ENCODE data around the gene SMYD3.

The SMYD3 gene

DNA sequence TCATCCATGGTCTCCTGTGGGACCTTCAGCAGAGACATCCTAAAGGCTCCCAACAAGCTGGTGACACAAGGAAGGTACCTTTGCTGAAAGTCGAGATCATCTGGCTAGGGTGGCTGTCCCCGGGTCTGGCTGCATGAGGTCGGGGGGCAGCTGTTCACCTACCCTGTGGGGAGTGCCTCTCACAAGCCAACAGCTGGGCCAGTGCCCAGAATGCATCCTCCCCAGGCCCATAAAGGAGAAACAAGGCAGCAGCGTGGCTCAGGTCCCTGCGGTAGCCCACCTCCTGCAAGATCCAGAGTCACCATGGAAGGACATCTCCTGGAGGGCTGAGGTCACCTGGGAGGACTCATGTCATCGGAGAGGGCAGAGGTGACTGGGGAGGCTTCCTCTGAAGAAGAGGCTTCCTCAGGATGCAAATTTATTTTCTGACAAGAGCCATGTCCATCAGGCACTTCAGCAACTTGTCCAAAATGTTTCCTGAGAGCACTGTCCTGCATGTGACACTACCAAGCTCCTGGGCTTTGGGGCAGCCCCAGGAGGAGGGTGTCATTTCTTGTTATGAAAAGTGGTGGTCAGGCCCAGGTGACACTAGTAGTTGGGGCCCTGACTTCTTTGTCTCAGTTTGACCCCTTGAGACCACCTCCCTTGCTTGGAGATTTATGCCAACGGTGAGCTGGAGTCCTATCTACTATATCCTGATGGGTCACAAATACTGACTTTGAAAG, 6.7 kb upstream of the SMYD3 start:
- Histone ChIP-seq H3K9ac (ENCODE audit: low read length) (no peak overlapping the region), H3K9me3 (ENCODE audit: low read length) (peaks cover 8% of the 10 kb centered on the region), H3K27ac (ENCODE audit: low read depth, low read length) (no peak overlapping the region), H3K36me3 (ENCODE audit: insufficient read depth, low read length) (no peaks in the 10 kb centered on the region), H3K4me3 (ENCODE audit: low read depth in 1 of 2, low read length in 2 of 2) (no peak overlapping the region), H3K27me3 (ENCODE audit: control insufficient read depth in 1 of 2, insufficient read depth in 2 of 2, low read length in 2 of 2) (no peaks in the 10 kb centered on the region), H3K4me1 (ENCODE audit: insufficient read depth, low read length) (no peaks in the 10 kb centered on the region)

DNA sequence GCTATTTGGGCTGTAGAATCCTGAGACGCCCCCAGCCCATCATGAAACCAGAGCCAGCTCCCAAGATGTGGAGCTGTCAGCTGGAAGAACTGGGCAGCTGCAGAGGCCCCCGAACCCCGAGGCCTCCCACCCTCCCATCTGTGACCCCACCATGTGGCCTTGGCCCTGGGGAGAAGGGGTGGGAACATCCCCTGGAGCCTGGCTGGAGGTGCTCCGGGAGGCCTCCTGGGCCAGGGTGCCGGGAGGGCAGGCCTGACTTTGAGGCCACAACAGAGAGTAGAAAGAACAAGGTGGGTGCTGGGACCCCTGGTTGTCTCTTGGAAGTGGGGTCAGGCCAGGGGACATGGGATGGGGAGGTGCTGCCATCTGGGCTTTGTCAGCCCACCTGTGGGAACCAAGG, 6.0 kb upstream of the SMYD3 start:
- no peaks in the 10 kb centered on the region for H3K36me3 ChIP-seq (ENCODE audit: insufficient read depth, low read length)
- H3K27me3 ChIP-seq (ENCODE audit: control insufficient read depth in 1 of 2, insufficient read depth in 2 of 2, low read length in 2 of 2), result no peaks in the 10 kb centered on the region
- H3K27ac ChIP-seq (ENCODE audit: low read depth, low read length), result no peak overlapping the region
- H3K4me1 ChIP-seq (ENCODE audit: insufficient read depth, low read length), result no peaks in the 10 kb centered on the region
- H3K9me3 ChIP-seq (ENCODE audit: low read length), result peaks cover 8% of the 10 kb centered on the region
- no peak overlapping the region for H3K9ac ChIP-seq (ENCODE audit: low read length)
- no peak overlapping the region for H3K4me3 ChIP-seq (ENCODE audit: low read depth in 1 of 2, low read length in 2 of 2)

DNA sequence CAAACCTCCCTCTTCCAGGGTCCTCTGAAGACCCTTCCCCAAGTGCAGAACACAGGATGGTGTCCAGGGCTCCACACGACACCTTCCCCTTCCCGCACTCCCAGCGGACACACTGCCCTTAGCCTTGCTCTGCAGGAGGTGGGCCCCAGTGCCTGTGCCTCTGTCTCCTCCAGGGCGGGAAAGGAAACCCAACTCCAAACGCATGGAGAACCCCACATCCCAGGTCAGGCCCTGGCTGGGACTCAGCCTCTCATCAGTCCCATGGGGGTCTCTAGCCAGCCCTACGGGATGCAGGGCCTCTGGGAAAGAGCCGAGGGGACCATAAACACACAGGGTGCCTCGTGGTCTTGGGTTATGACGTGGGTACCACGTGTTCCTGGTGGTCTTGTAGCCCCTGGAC, 5.6 kb upstream of the SMYD3 start:
- Histone ChIP-seq H3K4me3 (ENCODE audit: low read depth in 1 of 2, low read length in 2 of 2) (no peak overlapping the region), H3K27me3 (ENCODE audit: control insufficient read depth in 1 of 2, insufficient read depth in 2 of 2, low read length in 2 of 2) (no peaks in the 10 kb centered on the region), H3K36me3 (ENCODE audit: insufficient read depth, low read length) (no peaks in the 10 kb centered on the region), H3K27ac (ENCODE audit: low read depth, low read length) (no peak overlapping the region), H3K9me3 (ENCODE audit: low read length) (peaks cover 8% of the 10 kb centered on the region), H3K9ac (ENCODE audit: low read length) (no peak overlapping the region), H3K4me1 (ENCODE audit: insufficient read depth, low read length) (peaks cover 2% of the 10 kb centered on the region)

DNA sequence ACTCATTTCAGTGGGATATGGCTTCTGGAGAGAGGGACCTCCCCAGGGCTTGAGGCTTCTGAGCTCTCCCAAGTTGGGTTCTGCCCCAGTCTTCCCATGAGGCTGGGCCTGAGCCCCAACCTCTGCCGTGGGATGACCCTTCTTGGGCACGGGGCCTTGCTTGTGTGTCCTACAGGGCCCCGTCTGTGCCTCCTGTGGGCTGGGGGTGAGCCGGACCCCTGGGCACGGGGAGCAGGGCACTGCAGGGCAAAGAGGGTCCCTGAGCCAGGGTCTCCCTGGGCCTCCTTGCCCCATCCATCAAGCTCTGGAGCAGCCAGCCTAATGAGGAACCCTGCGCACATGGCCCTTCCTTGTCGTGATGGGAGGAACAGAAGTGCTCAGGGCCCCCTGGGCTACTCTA, 5.2 kb upstream of the SMYD3 start:
- H3K27ac ChIP-seq (ENCODE audit: low read depth, low read length), result no peak overlapping the region
- H3K9me3 ChIP-seq (ENCODE audit: low read length), result peaks cover 8% of the 10 kb centered on the region

DNA sequence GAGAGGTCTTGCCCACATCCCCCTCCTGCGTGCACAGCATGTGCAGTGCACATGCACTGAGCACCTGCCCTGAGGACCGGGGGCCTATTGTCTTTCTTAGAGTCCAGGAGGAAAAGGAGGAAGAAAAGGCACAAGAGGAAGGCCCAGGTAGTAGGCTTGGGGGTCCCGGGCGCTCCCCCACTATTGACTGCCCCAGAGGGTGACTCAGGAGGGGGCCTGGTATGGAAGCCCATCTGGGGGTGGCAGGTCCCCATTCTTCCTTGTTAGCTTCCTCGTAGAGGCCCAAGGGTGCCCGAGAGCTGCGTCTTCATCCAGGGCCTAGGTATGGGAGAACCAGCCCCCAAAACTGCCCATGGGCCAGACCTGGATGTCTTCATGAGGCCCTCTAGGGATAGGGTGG, 4.1 kb upstream of the SMYD3 start:
- Histone ChIP-seq H3K36me3 (ENCODE audit: insufficient read depth, low read length) (no peaks in the 10 kb centered on the region), H3K9me3 (ENCODE audit: low read length) (peaks cover 8% of the 10 kb centered on the region), H3K4me1 (ENCODE audit: insufficient read depth, low read length) (peaks cover 8% of the 10 kb centered on the region), H3K9ac (ENCODE audit: low read length) (no peak overlapping the region), H3K4me3 (ENCODE audit: low read depth in 1 of 2, low read length in 2 of 2) (no peak overlapping the region), H3K27me3 (ENCODE audit: control insufficient read depth in 1 of 2, insufficient read depth in 2 of 2, low read length in 2 of 2) (no peaks in the 10 kb centered on the region), H3K27ac (ENCODE audit: low read depth, low read length) (no peak overlapping the region)

More for the DNA sequence above, 5.2 kb upstream of the SMYD3 start:
- H3K9ac ChIP-seq (ENCODE audit: low read length), result no peak overlapping the region
- H3K4me3 ChIP-seq (ENCODE audit: low read depth in 1 of 2, low read length in 2 of 2), result no peak overlapping the region
- H3K4me1 ChIP-seq (ENCODE audit: insufficient read depth, low read length), result peaks cover 5% of the 10 kb centered on the region
- H3K36me3 ChIP-seq (ENCODE audit: insufficient read depth, low read length), result no peaks in the 10 kb centered on the region
- H3K27me3 ChIP-seq (ENCODE audit: control insufficient read depth in 1 of 2, insufficient read depth in 2 of 2, low read length in 2 of 2), result no peaks in the 10 kb centered on the region

DNA sequence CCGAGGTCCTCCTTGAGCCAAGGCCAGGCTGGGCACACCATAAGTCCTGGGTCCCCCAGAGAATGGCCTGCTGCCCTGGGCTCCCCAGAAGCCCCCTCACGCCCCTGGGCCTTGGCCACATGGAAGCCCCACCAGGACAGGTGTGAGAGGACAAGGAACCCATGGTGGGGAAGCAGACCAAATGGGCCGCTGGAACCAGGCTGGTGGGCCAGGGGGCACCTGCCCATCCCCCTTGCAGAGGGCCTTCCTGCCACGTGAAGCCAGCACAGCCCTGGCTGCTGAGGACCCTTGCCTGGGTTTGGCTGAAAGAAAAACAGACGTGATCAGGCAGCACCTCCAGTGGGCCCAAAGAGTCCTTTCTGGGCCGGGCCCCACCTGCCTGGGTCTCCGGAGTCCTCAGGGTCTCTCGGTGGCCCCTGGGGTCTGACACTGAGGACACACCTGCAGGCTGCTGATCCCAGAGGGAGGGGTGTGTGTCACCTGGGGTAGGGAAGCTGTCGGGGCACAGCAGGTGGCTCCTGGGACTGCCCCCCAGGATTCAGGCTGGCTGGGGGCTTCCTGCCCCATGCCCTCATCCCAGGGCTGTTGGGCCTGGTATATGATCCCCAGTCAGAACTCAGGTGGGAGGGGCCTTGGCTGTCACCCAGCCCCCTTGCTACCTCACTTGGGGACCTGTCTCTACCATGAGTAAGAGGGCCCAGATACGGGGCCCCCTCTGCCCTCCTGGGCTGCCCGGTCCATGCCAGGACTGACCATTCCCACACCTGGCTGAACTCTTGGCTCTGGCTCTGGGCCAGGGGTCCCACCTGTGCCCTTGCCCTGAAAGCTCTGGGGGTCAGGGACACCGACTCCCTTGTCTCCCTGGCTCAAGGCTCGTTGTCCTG, 3.3 kb upstream of the SMYD3 start:
- H3K27me3 ChIP-seq (ENCODE audit: control insufficient read depth in 1 of 2, insufficient read depth in 2 of 2, low read length in 2 of 2), result no peaks in the 10 kb centered on the region
- H3K4me1 ChIP-seq (ENCODE audit: insufficient read depth, low read length), result peaks cover 15% of the 10 kb centered on the region
- H3K9me3 ChIP-seq (ENCODE audit: low read length), result peaks cover 8% of the 10 kb centered on the region
- no peak overlapping the region for H3K27ac ChIP-seq (ENCODE audit: low read depth, low read length)
- no peak overlapping the region for H3K4me3 ChIP-seq (ENCODE audit: low read depth in 1 of 2, low read length in 2 of 2)
- H3K36me3 ChIP-seq (ENCODE audit: insufficient read depth, low read length), result no peaks in the 10 kb centered on the region
- H3K9ac ChIP-seq (ENCODE audit: low read length), result no peak overlapping the region

DNA sequence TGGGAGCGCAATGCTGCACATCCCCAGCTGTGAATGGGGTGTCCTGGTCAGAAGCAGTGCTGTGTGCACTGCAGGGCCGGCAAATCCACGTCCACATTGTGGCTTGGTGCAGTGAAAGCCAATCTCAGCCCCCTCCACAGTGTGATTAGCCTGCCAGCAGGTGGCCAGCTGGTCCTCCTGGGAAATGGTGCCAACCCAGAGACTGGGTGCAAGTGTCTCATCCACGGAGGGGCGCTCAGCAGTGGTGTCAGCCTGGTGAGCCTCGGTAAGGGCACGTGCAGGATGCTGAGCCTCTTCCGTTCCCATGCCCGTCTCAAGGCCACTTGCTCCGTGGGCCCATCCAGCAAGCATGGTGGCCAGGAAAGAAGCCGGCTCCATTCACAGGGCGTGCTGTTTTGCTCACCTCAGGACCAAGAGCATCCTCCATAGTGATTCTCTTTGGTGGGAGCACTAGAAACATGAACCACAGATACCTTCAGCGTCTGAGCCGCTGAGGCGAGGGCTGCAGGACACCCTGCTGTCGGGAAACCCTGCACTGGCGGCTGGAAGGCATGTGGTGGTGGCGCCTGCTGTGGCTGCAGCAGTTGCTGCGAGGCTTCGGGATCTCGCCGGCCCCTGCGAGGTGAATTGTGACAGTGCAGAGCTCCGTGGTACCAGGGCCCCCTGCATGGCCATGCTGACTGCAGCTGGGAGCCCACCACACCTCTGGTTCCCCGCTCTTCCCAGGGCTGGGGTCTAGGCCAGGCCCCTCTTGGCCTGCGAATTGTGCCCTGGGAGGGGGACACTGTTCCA, 2.0 kb upstream of the SMYD3 start:
- Histone ChIP-seq H3K36me3 (ENCODE audit: insufficient read depth, low read length) (no peaks in the 10 kb centered on the region), H3K9me3 (ENCODE audit: low read length) (no peaks in the 10 kb centered on the region), H3K4me1 (ENCODE audit: insufficient read depth, low read length) (peaks cover 15% of the 10 kb centered on the region), H3K27ac (ENCODE audit: low read depth, low read length) (no peak overlapping the region), H3K4me3 (ENCODE audit: low read depth in 1 of 2, low read length in 2 of 2) (no peak overlapping the region), H3K27me3 (ENCODE audit: control insufficient read depth in 1 of 2, insufficient read depth in 2 of 2, low read length in 2 of 2) (no peaks in the 10 kb centered on the region), H3K9ac (ENCODE audit: low read length) (no peak overlapping the region)

DNA sequence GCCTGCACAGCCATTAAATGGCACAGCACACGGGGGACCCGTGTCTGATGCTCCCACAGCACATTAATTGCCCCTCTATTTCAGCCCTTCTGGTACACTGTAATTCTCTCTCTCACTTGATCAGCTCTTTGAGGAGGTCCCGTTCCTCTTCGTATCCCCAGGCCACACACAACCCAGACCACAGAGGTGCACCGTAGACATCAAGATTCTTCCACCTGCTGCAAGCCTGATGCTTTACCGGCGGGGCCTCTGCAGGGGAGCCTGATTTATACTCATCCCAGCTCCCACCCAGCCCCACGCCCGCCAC, 759 bp downstream of the SMYD3 start:
- Histone ChIP-seq H3K4me3 (ENCODE audit: low read depth in 1 of 2, low read length in 2 of 2) (peak overlapping the region; percentile 72 to 93), H3K4me1 (ENCODE audit: insufficient read depth, low read length) (peaks cover 15% of the 10 kb centered on the region), H3K36me3 (ENCODE audit: insufficient read depth, low read length) (no peaks in the 10 kb centered on the region), H3K9me3 (ENCODE audit: low read length) (no peaks in the 10 kb centered on the region), H3K27ac (ENCODE audit: low read depth, low read length) (no peak overlapping the region), H3K9ac (ENCODE audit: low read length) (no peak overlapping the region), H3K27me3 (ENCODE audit: control insufficient read depth in 1 of 2, insufficient read depth in 2 of 2, low read length in 2 of 2) (no peaks in the 10 kb centered on the region)

DNA sequence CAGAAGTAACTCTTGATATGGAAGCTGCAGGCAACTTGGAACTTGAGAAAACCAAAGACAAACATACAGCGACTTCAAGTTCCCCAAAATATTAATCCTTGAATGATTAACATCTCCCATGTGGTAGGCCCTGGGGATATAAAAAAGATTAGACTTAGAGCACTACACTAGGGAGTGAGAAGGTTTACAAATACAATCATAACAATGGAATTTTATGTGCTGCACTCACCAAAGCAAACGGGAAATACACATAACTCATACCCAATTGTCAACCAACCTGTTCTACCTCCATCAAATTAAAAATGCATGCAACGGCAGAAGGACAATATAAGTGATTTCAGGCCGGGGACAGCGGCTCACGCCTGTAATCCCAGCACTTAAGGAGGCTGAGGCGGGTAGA, 3.7 kb downstream of the SMYD3 start:
- Histone ChIP-seq H3K27ac (ENCODE audit: low read depth, low read length) (no peak overlapping the region), H3K9me3 (ENCODE audit: low read length) (no peaks in the 10 kb centered on the region), H3K4me3 (ENCODE audit: low read depth in 1 of 2, low read length in 2 of 2) (no peak overlapping the region), H3K9ac (ENCODE audit: low read length) (no peak overlapping the region), H3K4me1 (ENCODE audit: insufficient read depth, low read length) (peaks cover 15% of the 10 kb centered on the region), H3K27me3 (ENCODE audit: control insufficient read depth in 1 of 2, insufficient read depth in 2 of 2, low read length in 2 of 2) (no peaks in the 10 kb centered on the region), H3K36me3 (ENCODE audit: insufficient read depth, low read length) (no peaks in the 10 kb centered on the region)

DNA sequence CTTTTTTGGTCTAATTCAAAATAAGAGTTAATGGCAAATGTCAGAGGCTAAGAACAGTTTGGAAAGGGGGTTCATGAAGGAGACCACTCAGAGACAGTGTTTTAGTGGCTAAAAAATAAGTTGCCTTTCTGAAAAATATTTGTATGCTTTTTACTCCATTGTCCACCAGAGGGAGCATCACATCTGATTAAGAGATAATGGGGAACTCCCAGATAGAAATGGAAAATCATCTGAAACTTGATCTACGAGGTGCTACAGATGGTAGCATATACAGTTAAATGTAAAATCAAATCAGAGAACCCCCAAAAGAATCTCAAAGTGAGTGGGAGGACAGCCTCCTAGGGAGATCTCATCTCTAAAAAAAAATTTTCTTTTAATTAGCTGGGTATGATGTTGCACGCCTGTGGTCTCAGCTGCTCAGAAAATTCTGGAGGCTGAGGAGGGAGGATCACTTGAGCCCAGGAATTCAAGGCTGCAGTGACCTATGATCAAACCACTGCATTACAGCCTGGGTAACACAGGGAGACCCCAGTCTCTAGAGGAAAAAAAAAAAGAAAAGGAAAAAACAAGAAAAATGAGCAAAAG, 9.7 kb downstream of the SMYD3 start:
- Histone ChIP-seq H3K9me3 (ENCODE audit: low read length) (no peaks in the 10 kb centered on the region), H3K27me3 (ENCODE audit: control insufficient read depth in 1 of 2, insufficient read depth in 2 of 2, low read length in 2 of 2) (no peaks in the 10 kb centered on the region), H3K27ac (ENCODE audit: low read depth, low read length) (no peak overlapping the region), H3K9ac (ENCODE audit: low read length) (no peak overlapping the region), H3K4me3 (ENCODE audit: low read depth in 1 of 2, low read length in 2 of 2) (no peak overlapping the region), H3K36me3 (ENCODE audit: insufficient read depth, low read length) (no peaks in the 10 kb centered on the region), H3K4me1 (ENCODE audit: insufficient read depth, low read length) (peaks cover under 1% of the 10 kb centered on the region)

DNA sequence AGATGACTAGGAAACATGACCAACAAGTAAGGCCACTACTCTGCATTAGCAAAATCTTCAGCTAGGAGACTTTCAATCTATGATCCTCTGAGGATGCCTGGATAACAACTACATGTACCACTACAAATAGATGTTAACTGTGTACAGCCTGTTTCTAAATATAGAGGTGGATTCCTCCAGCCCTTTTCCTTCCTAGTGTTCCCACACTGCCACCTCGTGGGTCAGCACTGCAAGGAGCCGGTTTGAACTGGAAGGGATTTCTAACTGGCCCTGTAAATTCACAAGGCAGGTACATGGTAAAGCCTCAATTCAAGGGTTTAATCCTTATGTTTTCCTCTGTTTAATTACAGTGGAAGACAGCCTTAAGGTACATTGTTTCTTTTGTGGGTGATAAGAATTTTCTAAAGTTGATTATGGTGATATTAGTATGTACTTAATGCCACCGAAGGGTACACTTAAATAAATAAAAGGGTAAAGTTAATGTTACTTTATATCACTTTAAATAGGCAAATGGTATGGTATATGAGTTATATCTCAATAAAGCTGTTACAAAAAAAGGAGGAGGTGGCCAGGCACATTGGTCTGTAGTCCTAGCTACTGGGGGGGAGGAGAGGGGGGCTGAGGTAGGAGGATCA, 14.4 kb downstream of the SMYD3 start:
- no peaks in the 10 kb centered on the region for H3K36me3 ChIP-seq (ENCODE audit: insufficient read depth, low read length)
- H3K9me3 ChIP-seq (ENCODE audit: low read length), result no peaks in the 10 kb centered on the region
- H3K4me1 ChIP-seq (ENCODE audit: insufficient read depth, low read length), result peaks cover 4% of the 10 kb centered on the region
- H3K27me3 ChIP-seq (ENCODE audit: control insufficient read depth in 1 of 2, insufficient read depth in 2 of 2, low read length in 2 of 2), result no peaks in the 10 kb centered on the region
- H3K9ac ChIP-seq (ENCODE audit: low read length), result no peak overlapping the region
- H3K27ac ChIP-seq (ENCODE audit: low read depth, low read length), result no peak overlapping the region
- no peak overlapping the region for H3K4me3 ChIP-seq (ENCODE audit: low read depth in 1 of 2, low read length in 2 of 2)
